Measurements from ENCODE around the gene EPDR1.
"Not testable (repeated sequence)": the region's sequence is repeated elsewhere in the genome, so short reads cannot be mapped to it uniquely, and the experiment has no call there.

The EPDR1 gene

GRCh38 chr7:37930226-37930948 is 9.9 kb downstream of the EPDR1 start:
- DNase-seq, result no peak

GRCh38 chr7:37932543-37932942 is 12.1 kb downstream of the EPDR1 start:
- no peak for DNase-seq

- DNase-seq, result no peak
These were observed 12.7 kb downstream of the EPDR1 start for GRCh38 chr7:37933018-37933566.

- no peak for DNase-seq
These were observed 22.6 kb downstream of the EPDR1 start for GRCh38 chr7:37942934-37943610.

- DNase-seq, result no peak
These were observed 23.7 kb downstream of the EPDR1 start for GRCh38 chr7:37943905-37944736.

GRCh38 chr7:37944737-37945054 is 24.3 kb downstream of the EPDR1 start:
- no peak for DNase-seq

GRCh38 chr7:37945336-37945735 is 24.9 kb downstream of the EPDR1 start:
- DNase-seq, result no peak

- no peak for DNase-seq
These were observed 26.9 kb downstream of the EPDR1 start for GRCh38 chr7:37947138-37947940.

- no peak for DNase-seq
These were observed 27.4 kb downstream of the EPDR1 start for GRCh38 chr7:37947941-37948210.

- no peak for DNase-seq
These were observed 31.8 kb downstream of the EPDR1 start for GRCh38 chr7:37952240-37952639.

- DNase-seq, result not testable (repeated sequence)
These were observed 33.8 kb downstream of the EPDR1 start for GRCh38 chr7:37954217-37954616.

- DNase-seq, result no peak
These were observed 36.4 kb downstream of the EPDR1 start for GRCh38 chr7:37956791-37957190.

GRCh38 chr7:37957221-37957970 is 37.0 kb downstream of the EPDR1 start:
- DNase-seq, result no peak

- DNase-seq, result no peak
These were observed 40.0 kb downstream of the EPDR1 start for GRCh38 chr7:37960483-37960882.

GRCh38 chr7:37961251-37961650 is 40.8 kb downstream of the EPDR1 start:
- no peak for DNase-seq

GRCh38 chr7:37964196-37964595 is 43.8 kb downstream of the EPDR1 start:
- no peak for DNase-seq

GRCh38 chr7:37970211-37970610 is 49.8 kb downstream of the EPDR1 start:
- DNase-seq, result no peak

GRCh38 chr7:37971491-37971890 is 51.1 kb downstream of the EPDR1 start:
- DNase-seq, result no peak

GRCh38 chr7:37973915-37974314 is 53.5 kb downstream of the EPDR1 start:
- DNase-seq, result no peak

GRCh38 chr7:37974711-37975110 is 54.3 kb downstream of the EPDR1 start:
- no peak for DNase-seq

- DNase-seq, result no peak
These were observed 56.8 kb downstream of the EPDR1 start for GRCh38 chr7:37977243-37977642.

GRCh38 chr7:37981664-37982063 is 61.2 kb downstream of the EPDR1 start:
- no peak for DNase-seq

Measured in activated CD4-positive, alpha-beta T cell treated with anti-CD3 and anti-CD28 coated beads, Interleukin-2, amount 50 U/mL, for 4 hours (primary cell).